H1 (cell line): ENCODE data around the gene PRRT4. TPM values are rescaled to one million over a fixed set of nuclear protein-coding genes. Genes with fewer than 3 reads are reported as not detected.

Experiments
- BACH1 ChIP-seq: IDR thresholded peaks from 2 replicates; pipeline ENCODE4 v1.6.1; 2012; ENCODE audit warnings: low read length, improper control_type of control experiment
- CBX5 ChIP-seq: fragments of 300-800, 300-1000 bp; sonication (generic); IDR thresholded peaks from 2 replicates; pipeline ENCODE4 v1.7.1; 2016; ENCODE audit warnings: antibody characterized with exemption, low read length, low read depth
- CEBPB ChIP-seq: IDR thresholded peaks from 2 replicates; pipeline ENCODE4 v1.6.1; 2012; ENCODE audit warnings: low read depth, low read length
- CHD7 ChIP-seq: fragments of 300-600 bp; sonication (generic); IDR thresholded peaks from 2 replicates; pipeline ENCODE4 v1.7.1; 2012; ENCODE audit warnings: low read length, moderate library complexity, mild to moderate bottlenecking, inconsistent platforms; ENCODE audit not compliant: insufficient replicate concordance
- CTBP2 ChIP-seq: IDR thresholded peaks from 2 replicates; pipeline ENCODE4 v1.7.0; 2011; ENCODE audit warnings: borderline replicate concordance, mild to moderate bottlenecking, moderate library complexity, mixed read lengths, low read length; ENCODE audit not compliant: insufficient read depth, insufficient read length
- HDAC2 ChIP-seq, 2 experiments: fragments of 300-600 bp in 1 of 2; sonication (generic) in 1 of 2; IDR thresholded peaks; 2 replicates each; pipeline ENCODE4 v1.6.1; 2011 to 2012; ENCODE audit warnings: low read depth in 2 of 2, low read length in 2 of 2, mild to moderate bottlenecking in 2 of 2, moderate library complexity in 2 of 2, borderline replicate concordance in 1 of 2, inconsistent platforms in 1 of 2
- JUND ChIP-seq: IDR thresholded peaks from 2 replicates; pipeline ENCODE4 v1.6.1; 2011; ENCODE audit warnings: mild to moderate bottlenecking, improper control_type of control experiment, low read length
- NANOG ChIP-seq: IDR thresholded peaks from 2 replicates; pipeline ENCODE4 v1.6.1; 2011; ENCODE audit warnings: low read length, low read depth, mild to moderate bottlenecking, inconsistent platforms; ENCODE audit not compliant: insufficient read depth, poor library complexity, severe bottlenecking
- RAD21 ChIP-seq, 2 experiments: IDR thresholded peaks in 1 of 2; conservative IDR thresholded peaks in 1 of 2; 2 replicates each; pipeline ENCODE4 v1.6.1; 2011; ENCODE audit warnings: low read depth in 2 of 2, low read length in 2 of 2, improper control_type of control experiment in 1 of 2, inconsistent platforms in 1 of 2, mild to moderate bottlenecking in 1 of 2, moderate library complexity in 1 of 2
- TBP ChIP-seq: IDR thresholded peaks from 2 replicates; pipeline ENCODE4 v1.6.1; 2011; ENCODE audit warnings: low read depth, low read length, improper control_type of control experiment
- TEAD4 ChIP-seq: IDR thresholded peaks from 2 replicates; pipeline ENCODE4 v1.6.1; 2012; ENCODE audit warnings: low read depth, low read length, inconsistent platforms, mixed read lengths
- polyA plus RNA-seq, 7 experiments: library from polyadenylated mRNA; depleted of rRNA in 3 of 7; stranded (reverse) in 5 of 7; unstranded in 2 of 7; fragments of >200 nt in 5 of 7; fragments of 200-250 nt in 2 of 7; gene quantifications; 1 replicate in 5 of 7; 2 replicates in 1 of 7; 4 replicates in 1 of 7; pipeline versions ENCODE4 v1.2.1 to v1.2.3, GENCODE V29; 2011 to 2013; ENCODE audit warnings: missing spikeins in 2 of 7, mixed read lengths in 2 of 7
- total RNA-seq: library from RNA; stranded (reverse); fragmentation: NEBNext Ultra II Directional; extraction: Animal tissue kit (Norgen Biotek cat#: 25700); gene quantifications from 2 replicates; pipeline ENCODE4 v1.2.1, GENCODE V29; 2021

The PRRT4 gene
- total and polyA plus RNA-seq, 2 of the 8 experiments (the other 6 are each of a cell fraction or from before 2014, with no cell fraction given), result 0.34 to 1.0 TPM

GRCh38 chr7:128352153-128352537, 9.3 kb downstream of the PRRT4 start (continued):
- TF ChIP-seq BACH1, result no peak
- TF ChIP-seq CTBP2, result no peak
- no peak for TF ChIP-seq JUND
- no peak for TF ChIP-seq CHD7
- TF ChIP-seq CEBPB, result no peak; the same call in 1 of the 2 replicates
- no peak for TF ChIP-seq CBX5
- TF ChIP-seq RAD21 (IDR thresholded peaks at IDR 0.05 in 1 of 2, conservative IDR thresholded peaks at IDR 0.05 in 1 of 2; ENCODE audit: low read depth in 2 of 2, low read length in 2 of 2), result peak; percentile 66 to 78
- 0 out of 2 replicates have a peak, but pooled peaks have one; percentile 11 for TF ChIP-seq TEAD4
- peak in 1 of 2 experiments; percentile 95; a peak in 1 of 4 replicates for TF ChIP-seq HDAC2 (IDR thresholded peaks at IDR 0.05; ENCODE audit: borderline replicate concordance in 1 of 2, low read depth in 2 of 2, low read length in 2 of 2)
- no peak for TF ChIP-seq NANOG
- no peak for TF ChIP-seq TBP
